NCI-H2107 treated with DMSO at 0.1 percent for 48 hours (cell line): ENCODE results near the gene DNAH6.
"Not testable (repeated sequence)": the region's sequence is repeated elsewhere in the genome, so short reads cannot be mapped to it uniquely, and the experiment has no call there.

Experiments
- DNase-seq: peaks from one replicate; lab custom pipeline; 2025; ENCODE audit not compliant: unreplicated experiment; lab: John Stamatoyannopoulos, UW

Gene DNAH6

GRCh38 chr2:84496386-84496785 is 19.9 kb upstream of the DNAH6 start:
- DNase-seq, result no peak

- no peak for DNase-seq
These were observed 19.0 kb upstream of the DNAH6 start for GRCh38 chr2:84497285-84497684.

GRCh38 chr2:84498150-84498799 is 18.0 kb upstream of the DNAH6 start:
- no peak for DNase-seq

GRCh38 chr2:84511024-84511423 is 5.3 kb upstream of the DNAH6 start:
- DNase-seq, result not testable (repeated sequence)

GRCh38 chr2:84515788-84516187 is 510 bp upstream of the DNAH6 start:
- no peak for DNase-seq

GRCh38 chr2:84519332-84519957 is 3.1 kb downstream of the DNAH6 start:
- DNase-seq, result no peak

GRCh38 chr2:84526562-84526961 is 10.3 kb downstream of the DNAH6 start:
- DNase-seq, result no peak

GRCh38 chr2:84527137-84528129 is 11.1 kb downstream of the DNAH6 start:
- no peak for DNase-seq

- no peak for DNase-seq
These were observed 16.0 kb downstream of the DNAH6 start for GRCh38 chr2:84532291-84532690.

GRCh38 chr2:84534225-84534624 is 17.9 kb downstream of the DNAH6 start:
- no peak for DNase-seq

GRCh38 chr2:84537251-84537650 is 21.0 kb downstream of the DNAH6 start:
- no peak for DNase-seq

- no peak for DNase-seq
These were observed 23.4 kb downstream of the DNAH6 start for GRCh38 chr2:84539729-84540128.

- DNase-seq, result no peak
These were observed 28.7 kb downstream of the DNAH6 start for GRCh38 chr2:84545005-84545404.

- DNase-seq, result no peak
These were observed 30.3 kb downstream of the DNAH6 start for GRCh38 chr2:84546551-84546950.

- DNase-seq, result no peak
These were observed 32.0 kb downstream of the DNAH6 start for GRCh38 chr2:84548303-84548702.

- no peak for DNase-seq
These were observed 34.6 kb downstream of the DNAH6 start for GRCh38 chr2:84550916-84551315.

- not testable (repeated sequence) for DNase-seq
These were observed 35.2 kb downstream of the DNAH6 start for GRCh38 chr2:84551526-84551925.

GRCh38 chr2:84556190-84556589 is 39.9 kb downstream of the DNAH6 start:
- DNase-seq, result no peak

- DNase-seq, result no peak
These were observed 43.5 kb downstream of the DNAH6 start for GRCh38 chr2:84559838-84560237.

GRCh38 chr2:84579661-84580060 is 63.4 kb downstream of the DNAH6 start:
- DNase-seq, result no peak

GRCh38 chr2:84603911-84604310 is 87.6 kb downstream of the DNAH6 start:
- no peak for DNase-seq

GRCh38 chr2:84613082-84613481 is 96.8 kb downstream of the DNAH6 start:
- no peak for DNase-seq
